ENCODE results near the gene PRKG1.

PRKG1 gene

DNA sequence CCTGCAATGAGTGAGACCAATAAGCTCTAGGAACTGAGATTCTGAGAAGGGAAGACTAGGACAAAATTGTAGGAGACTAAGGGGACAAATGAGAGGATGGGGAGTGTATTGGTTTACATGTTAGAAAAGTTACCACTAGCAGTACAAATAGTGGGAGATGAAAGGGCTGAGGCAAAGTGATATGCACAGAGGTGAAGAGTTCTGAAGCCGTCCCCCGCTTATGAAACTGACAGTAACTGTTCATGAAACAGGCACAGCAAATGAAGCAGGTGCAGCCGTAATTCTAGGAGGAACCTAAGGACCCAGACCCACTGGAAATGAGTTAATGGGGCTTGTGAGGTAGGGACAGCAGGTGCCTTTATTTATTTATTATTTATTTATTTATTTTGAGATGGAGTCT lies 211.3 kb downstream of the PRKG1 start:
- Histone ChIP-seq H3K4me2 (ENCODE audit: low read depth, low read length, poor library complexity, severe bottlenecking) (no peak overlapping the region), H3K27me3 (ENCODE audit: insufficient read depth, low read length, poor library complexity, severe bottlenecking) (no peaks in the 10 kb centered on the region), H3K9me2 (replicated peaks; ENCODE audit: low read depth, low read length) (no peaks in the 10 kb centered on the region), H3K9ac (ENCODE audit: low read depth, low read length, poor library complexity, severe bottlenecking) (no peak overlapping the region), H3F3A (ENCODE audit: low read depth) (no peaks in the 10 kb centered on the region), H3K4me3 (ENCODE audit: low read length, poor library complexity, severe bottlenecking) (no peak overlapping the region), H3K9me3 (ENCODE audit: insufficient read depth, low read depth, low read length) (no peaks in the 10 kb centered on the region), H2AFZ (ENCODE audit: low read length) (no peak overlapping the region), H3K4me1 (ENCODE audit: insufficient read depth, low read length, poor library complexity, severe bottlenecking) (no peaks in the 10 kb centered on the region), H3K79me2 (ENCODE audit: insufficient read depth, low read length) (no peaks in the 10 kb centered on the region), H3K36me3 (ENCODE audit: insufficient read depth, low read length) (no peaks in the 10 kb centered on the region), H4K20me1 (ENCODE audit: insufficient read depth, low read length, poor library complexity, severe bottlenecking) (no peaks in the 10 kb centered on the region)
- no peak for TF ChIP-seq EZH2phosphoT487 (IDR thresholded peaks at IDR 0.05; ENCODE audit: borderline replicate concordance)
- TF ChIP-seq, protein P1, sequence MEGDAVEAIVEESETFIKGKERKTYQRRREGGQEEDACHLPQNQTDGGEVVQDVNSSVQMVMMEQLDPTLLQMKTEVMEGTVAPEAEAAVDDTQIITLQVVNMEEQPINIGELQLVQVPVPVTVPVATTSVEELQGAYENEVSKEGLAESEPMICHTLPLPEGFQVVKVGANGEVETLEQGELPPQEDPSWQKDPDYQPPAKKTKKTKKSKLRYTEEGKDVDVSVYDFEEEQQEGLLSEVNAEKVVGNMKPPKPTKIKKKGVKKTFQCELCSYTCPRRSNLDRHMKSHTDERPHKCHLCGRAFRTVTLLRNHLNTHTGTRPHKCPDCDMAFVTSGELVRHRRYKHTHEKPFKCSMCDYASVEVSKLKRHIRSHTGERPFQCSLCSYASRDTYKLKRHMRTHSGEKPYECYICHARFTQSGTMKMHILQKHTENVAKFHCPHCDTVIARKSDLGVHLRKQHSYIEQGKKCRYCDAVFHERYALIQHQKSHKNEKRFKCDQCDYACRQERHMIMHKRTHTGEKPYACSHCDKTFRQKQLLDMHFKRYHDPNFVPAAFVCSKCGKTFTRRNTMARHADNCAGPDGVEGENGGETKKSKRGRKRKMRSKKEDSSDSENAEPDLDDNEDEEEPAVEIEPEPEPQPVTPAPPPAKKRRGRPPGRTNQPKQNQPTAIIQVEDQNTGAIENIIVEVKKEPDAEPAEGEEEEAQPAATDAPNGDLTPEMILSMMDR (conservative IDR thresholded peaks at IDR 0.05; ENCODE audit: low read length), result no peak

GRCh38 chr10:51288511-51288910 lies 214.2 kb downstream of the PRKG1 start:
- Histone ChIP-seq H2AFZ (ENCODE audit: low read length) (no peak overlapping the region), H3K9ac (ENCODE audit: low read depth, low read length, poor library complexity, severe bottlenecking) (no peak overlapping the region), H3K9me2 (replicated peaks; ENCODE audit: low read depth, low read length) (no peaks in the 10 kb centered on the region), H3K4me1 (ENCODE audit: insufficient read depth, low read length, poor library complexity, severe bottlenecking) (no peaks in the 10 kb centered on the region), H3K9me3 (ENCODE audit: insufficient read depth, low read depth, low read length) (no peaks in the 10 kb centered on the region), H3K79me2 (ENCODE audit: insufficient read depth, low read length) (no peaks in the 10 kb centered on the region), H3F3A (ENCODE audit: low read depth) (no peaks in the 10 kb centered on the region), H3K4me2 (ENCODE audit: low read depth, low read length, poor library complexity, severe bottlenecking) (no peak overlapping the region), H4K20me1 (ENCODE audit: insufficient read depth, low read length, poor library complexity, severe bottlenecking) (no peaks in the 10 kb centered on the region), H3K36me3 (ENCODE audit: insufficient read depth, low read length) (no peaks in the 10 kb centered on the region), H3K4me3 (ENCODE audit: low read length, poor library complexity, severe bottlenecking) (no peak overlapping the region), H3K27me3 (ENCODE audit: insufficient read depth, low read length, poor library complexity, severe bottlenecking) (no peaks in the 10 kb centered on the region)
- TF ChIP-seq, protein P1 (conservative IDR thresholded peaks at IDR 0.05; ENCODE audit: low read length), result no peak
- no peak for TF ChIP-seq EZH2phosphoT487 (IDR thresholded peaks at IDR 0.05; ENCODE audit: borderline replicate concordance)

GRCh38 chr10:51289519-51289918 lies 215.2 kb downstream of the PRKG1 start:
- H3K4me2 ChIP-seq (ENCODE audit: low read depth, low read length, poor library complexity, severe bottlenecking), result no peak overlapping the region
- H3K4me3 ChIP-seq (ENCODE audit: low read length, poor library complexity, severe bottlenecking), result no peak overlapping the region
- no peaks in the 10 kb centered on the region for H3K4me1 ChIP-seq (ENCODE audit: insufficient read depth, low read length, poor library complexity, severe bottlenecking)
- no peaks in the 10 kb centered on the region for H3K79me2 ChIP-seq (ENCODE audit: insufficient read depth, low read length)
- no peaks in the 10 kb centered on the region for H3K9me3 ChIP-seq (ENCODE audit: insufficient read depth, low read depth, low read length)
- H3K9ac ChIP-seq (ENCODE audit: low read depth, low read length, poor library complexity, severe bottlenecking), result no peak overlapping the region
- H3K36me3 ChIP-seq (ENCODE audit: insufficient read depth, low read length), result no peaks in the 10 kb centered on the region
- no peaks in the 10 kb centered on the region for H3F3A ChIP-seq (ENCODE audit: low read depth)
- no peak for TF ChIP-seq EZH2phosphoT487 (IDR thresholded peaks at IDR 0.05; ENCODE audit: borderline replicate concordance)
- TF ChIP-seq, protein P1 (conservative IDR thresholded peaks at IDR 0.05; ENCODE audit: low read length), result no peak
- no peaks in the 10 kb centered on the region for H3K9me2 ChIP-seq (replicated peaks; ENCODE audit: low read depth, low read length)
- H3K27me3 ChIP-seq (ENCODE audit: insufficient read depth, low read length, poor library complexity, severe bottlenecking), result no peaks in the 10 kb centered on the region
- no peaks in the 10 kb centered on the region for H4K20me1 ChIP-seq (ENCODE audit: insufficient read depth, low read length, poor library complexity, severe bottlenecking)
- no peak overlapping the region for H2AFZ ChIP-seq (ENCODE audit: low read length)

Data from Loucy (cell line).